Thyroid gland (tissue), 4 donors: ENCODE data around the gene P3R3URF. TPM values are rescaled to one million over a fixed set of nuclear protein-coding genes. Genes with fewer than 3 reads are reported as not detected.

Experiments
- DNase-seq, 2 donors: peaks; one replicate each; pipeline ENCODE4 v3.0.0-alpha.2; 2019
- H3K27ac ChIP-seq, 3 donors: fragments of 200-600 bp; sonication (generic); 1 replicate in 2 of 3; 2 replicates in 1 of 3; pipeline ENCODE4 v1.5.1; 2016 to 2019; ENCODE audit warnings: mild to moderate bottlenecking in 1 of 3, moderate library complexity in 1 of 3
- H3K27me3 ChIP-seq: fragments of 200-600 bp; sonication (generic); one replicate; pipeline ENCODE4 v1.5.1; 2019
- H3K36me3 ChIP-seq, 2 donors: fragments of 200-600 bp; sonication (generic); one replicate each; pipeline ENCODE4 v1.5.1; 2016 to 2019
- H3K4me1 ChIP-seq, 2 donors: fragments of 200-600 bp; sonication (generic); one replicate each; pipeline ENCODE4 v1.5.1; 2017 to 2019
- H3K4me3 ChIP-seq, 3 donors: fragments of 200-600 bp; sonication (generic); replicated peaks in 1 of 3; 1 replicate in 2 of 3; 2 replicates in 1 of 3; pipeline ENCODE4 v1.5.1; 2016; ENCODE audit warnings: mild to moderate bottlenecking in 1 of 3
- H3K9me3 ChIP-seq: fragments of 200-600 bp; sonication (generic); one replicate; pipeline ENCODE4 v1.5.1; 2017
- CTCF ChIP-seq, 6 experiments: fragments of 200-600 bp in 3 of 6; fragments of 450-650 bp in 3 of 6; sonication (generic) in 3 of 6; IDR thresholded peaks; one replicate each; pipeline ENCODE4 v1.5.1; 2016 to 2019; ENCODE audit warnings: antibody characterized with exemption in 6 of 6, mild to moderate bottlenecking in 2 of 6, inconsistent platforms in 1 of 6, moderate library complexity in 1 of 6
- POLR2A ChIP-seq, 2 donors: fragments of 450-650 bp; IDR thresholded peaks; one replicate each; pipeline ENCODE4 v1.6.1; 2017; ENCODE audit warnings: antibody characterized with exemption in 2 of 2, mild to moderate bottlenecking in 2 of 2, moderate library complexity in 1 of 2
- WGBS, 2 donors: methylation state at CpG; one replicate each; pipeline ENCODE4 v1.1.5; 2017; 5-methylcytosine and 5-hydroxymethylcytosine counted together
- intact Hi-C: fragments of 100-400 bp; cut with DNase I; formaldehyde crosslinking; loops from one replicate; pipeline ENCODE4 v1.15.1; 2023
- total RNA-seq, 4 donors: library from RNA; depleted of rRNA; stranded (reverse); fragments of >200 nt; gene quantifications; one replicate each; pipeline ENCODE4 v1.2.3, GENCODE V29; 2016

Gene P3R3URF
- total RNA-seq, 4 donors from 2014 or later: not detected

- 56 to 73% methylated on average over 11 of the region's 11 CpGs for WGBS, 2 donors
- peaks cover 35 to 56% of the 10 kb centered on the region in 2 donors for H3K4me1 ChIP-seq
- TF ChIP-seq CTCF (IDR thresholded peaks at IDR 0.05): no peak
- peak in 1 of 2 donors; percentile 41 for TF ChIP-seq POLR2A (IDR thresholded peaks at IDR 0.05)
Measured at GRCh38 chr1:46174448-46175231, 1.6 kb downstream of the P3R3URF start, which contains the start of gene TSPAN1. Gene TSPAN1, plus strand, starts transcription at chr1:46175087. Its CDS starts 6,021 bp downstream, at chr1:46181108.

GRCh38 chr1:46173361-46173856, 2.9 kb downstream of the P3R3URF start:
- WGBS, 2 donors: 52 to 61% methylated on average over 4 of the region's 4 CpGs
- intact Hi-C loops: no loop called here

More at GRCh38 chr1:46174448-46175231, 1.6 kb downstream of the P3R3URF start, which contains the start of gene TSPAN1:
- H3K27ac ChIP-seq: peak within 1 kb of the TSS; percentile 5 to 80 (median 72)
- intact Hi-C loops: loop anchor here (5.0 kb wide), 1 partner anchor 37 kb away; no protein-coding TSS in a partner anchor
- no peaks in the 10 kb centered on the region for H3K36me3 ChIP-seq
- no peaks in the 10 kb centered on the region for H3K9me3 ChIP-seq
- peak; percentile 55 to 73 for DNase-seq
- H3K27me3 ChIP-seq: no peaks in the 10 kb centered on the region
- no peak within 1 kb of the TSS for H3K4me3 ChIP-seq

GRCh38 chr1:46172321-46172720, 4.0 kb downstream of the P3R3URF start:
- 80 to 82% methylated on average over 4 of the region's 4 CpGs for WGBS, 2 donors
- H3K36me3 ChIP-seq: no peaks in the 10 kb centered on the region
- peak overlapping the region; percentile 80 to 95 (median 88) for H3K27ac ChIP-seq
- H3K27me3 ChIP-seq: no peaks in the 10 kb centered on the region
- H3K4me3 ChIP-seq: no peak overlapping the region
- intact Hi-C loops: no loop called here
- no peak for DNase-seq
- TF ChIP-seq CTCF (IDR thresholded peaks at IDR 0.05) (no peak), POLR2A (IDR thresholded peaks at IDR 0.05) (no peak)
- no peaks in the 10 kb centered on the region for H3K9me3 ChIP-seq
- H3K4me1 ChIP-seq: peaks cover 38 to 62% of the 10 kb centered on the region in 2 donors

More at GRCh38 chr1:46173361-46173856, 2.9 kb downstream of the P3R3URF start:
- peaks cover 35 to 57% of the 10 kb centered on the region in 2 donors for H3K4me1 ChIP-seq
- no peaks in the 10 kb centered on the region for H3K36me3 ChIP-seq
- no peaks in the 10 kb centered on the region for H3K27me3 ChIP-seq
- peak overlapping the region in 2 of 3 donors; percentile 80 to 88 for H3K27ac ChIP-seq
- DNase-seq: no peak
- TF ChIP-seq POLR2A (IDR thresholded peaks at IDR 0.05) (no peak), CTCF (IDR thresholded peaks at IDR 0.05) (no peak)
- no peak overlapping the region for H3K4me3 ChIP-seq
- H3K9me3 ChIP-seq: no peaks in the 10 kb centered on the region

GRCh38 chr1:46171871-46172270, 4.4 kb downstream of the P3R3URF start:
- WGBS, 2 donors: 13 to 28% methylated on average over 5 to 6 of the region's 6 CpGs
- TF ChIP-seq CTCF (IDR thresholded peaks at IDR 0.05) (peak in 2 of 6 experiments; percentile 12), POLR2A (IDR thresholded peaks at IDR 0.05) (peak in 1 of 2 donors; percentile 54)
- DNase-seq: peak; percentile 97 to 98
- no peaks in the 10 kb centered on the region for H3K9me3 ChIP-seq
- no peak overlapping the region for H3K4me3 ChIP-seq
- no peaks in the 10 kb centered on the region for H3K27me3 ChIP-seq
- peak overlapping the region; percentile 80 to 95 (median 88) for H3K27ac ChIP-seq
- intact Hi-C loops: no loop called here
- H3K36me3 ChIP-seq: no peaks in the 10 kb centered on the region
- H3K4me1 ChIP-seq: peaks cover 41 to 67% of the 10 kb centered on the region in 2 donors

- Histone ChIP-seq H3K4me1 (peaks cover 45 to 72% of the 10 kb centered on the region in 2 donors), H3K27ac (peak overlapping the region; percentile 80 to 95 (median 88)), H3K4me3 (no peak overlapping the region), H3K27me3 (no peaks in the 10 kb centered on the region), H3K9me3 (no peaks in the 10 kb centered on the region), H3K36me3 (no peaks in the 10 kb centered on the region)
- 41 to 58% methylated on average over 5 to 8 of the region's 8 CpGs for WGBS, 2 donors
- DNase-seq: peak; percentile 78 to 82
- intact Hi-C loops: no loop called here
- TF ChIP-seq CTCF (IDR thresholded peaks at IDR 0.05): no peak
- no peak for TF ChIP-seq POLR2A (IDR thresholded peaks at IDR 0.05)
Measured at GRCh38 chr1:46171351-46171750, 4.9 kb downstream of the P3R3URF start.
